PC-9 (cell line): ENCODE results near the gene CNTNAP5. TPM values are rescaled to one million over a fixed set of nuclear protein-coding genes. Genes with fewer than 3 reads are reported as not detected.

Experiments
- BruUV-seq: library from RNA; stranded (reverse); fragments of 400-500 nt; replicated peaks from 2 replicates; lab custom pipeline; 2021; lab: Mats Ljungman, UMichigan
- CTCF ChIA-PET: fragments of 300-600 bp; sonication (Branson Sonifier 250); formaldehyde crosslinking; loops from one replicate; lab custom pipeline; 2022; ENCODE audit warnings: antibody characterized with exemption; lab: Charles Lee
- POLR2A ChIA-PET: fragments of 300-600 bp; sonication (Branson Sonifier 250); formaldehyde crosslinking; loops from one replicate; lab custom pipeline; 2022; ENCODE audit warnings: antibody characterized with exemption; ENCODE audit not compliant: unreplicated experiment; lab: Charles Lee
- DNase-seq, 2 experiments: peaks; one replicate each; pipeline versions ENCODE4 v3.0.0 to v3.0.0-alpha.2; 2015 to 2022; ENCODE audit warnings: mixed read lengths in 1 of 2
- H2AFZ ChIP-seq: fragments of 200-600 bp; sonication (generic); 2 replicates; pipeline ENCODE4 v1.8.1; 2017; ENCODE audit warnings: antibody characterized with exemption
- H3F3A ChIP-seq: fragments of 200-600 bp; sonication (generic); 2 replicates; pipeline ENCODE4 v1.8.1; 2017; ENCODE audit warnings: antibody characterized with exemption, mild to moderate bottlenecking, low read depth; ENCODE audit not compliant: insufficient read depth
- H3K27ac ChIP-seq: fragments of 200-600 bp; sonication (generic); 2 replicates; pipeline ENCODE4 v1.6.1; 2016; ENCODE audit warnings: mixed run types
- H3K27me3 ChIP-seq: fragments of 200-600 bp; sonication (generic); 2 replicates; pipeline ENCODE4 v1.6.1; 2016; ENCODE audit warnings: low read depth, mixed run types; ENCODE audit not compliant: insufficient read depth
- H3K36me3 ChIP-seq: fragments of 200-600 bp; sonication (generic); 2 replicates; pipeline ENCODE4 v1.6.1; 2016; ENCODE audit warnings: low read depth, mixed run types
- H3K4me1 ChIP-seq: fragments of 200-600 bp; sonication (generic); replicated peaks from 2 replicates; pipeline ENCODE4 v1.6.1; 2016; ENCODE audit warnings: mixed run types; ENCODE audit not compliant: insufficient read depth
- H3K4me2 ChIP-seq: fragments of 200-600 bp; sonication (generic); 2 replicates; pipeline ENCODE4 v1.6.1; 2017; ENCODE audit warnings: mixed run types
- H3K4me3 ChIP-seq: fragments of 200-600 bp; sonication (generic); 2 replicates; pipeline ENCODE4 v1.6.1; 2016; ENCODE audit warnings: mixed run types
- H3K79me2 ChIP-seq: fragments of 200-600 bp; sonication (generic); 2 replicates; pipeline ENCODE4 v1.6.1; 2017; ENCODE audit warnings: low read depth, mixed run types
- H3K9me2 ChIP-seq: fragments of 200-600 bp; sonication (generic); 2 replicates; pipeline ENCODE4 v1.8.1; 2017; ENCODE audit warnings: mild to moderate bottlenecking; ENCODE audit not compliant: insufficient read depth
- H3K9me3 ChIP-seq: fragments of 200-600 bp; sonication (generic); 2 replicates; pipeline ENCODE4 v1.8.1; 2016; ENCODE audit warnings: low read depth; ENCODE audit not compliant: insufficient read depth
- H4K20me1 ChIP-seq: fragments of 200-600 bp; sonication (generic); 2 replicates; pipeline ENCODE4 v1.8.1; 2017; ENCODE audit not compliant: insufficient read depth
- CTCF ChIP-seq: fragments of 200-600 bp; sonication (generic); conservative IDR thresholded peaks from 2 replicates; pipeline ENCODE4 v1.6.1; 2017; ENCODE audit warnings: mixed run types, antibody characterized with exemption, mild to moderate bottlenecking, moderate library complexity
- EZH2 ChIP-seq: fragments of 200-600 bp; sonication (generic); IDR thresholded peaks from 2 replicates; pipeline ENCODE4 v1.8.0; 2017; ENCODE audit warnings: antibody characterized with exemption, low read depth
- intact Hi-C: fragments of 100-400 bp; cut with micrococcal nuclease; formaldehyde crosslinking; loops from one replicate; pipeline ENCODE4 v1.10.0; 2022; ENCODE audit not compliant: unreplicated experiment
- total RNA-seq: library from RNA; stranded (reverse); gene quantifications from 2 replicates; pipeline ENCODE4 v1.2.3, GENCODE V29; 2021

Gene CNTNAP5
- total RNA-seq, 1 experiment from 2014 or later, result not detected

DNA sequence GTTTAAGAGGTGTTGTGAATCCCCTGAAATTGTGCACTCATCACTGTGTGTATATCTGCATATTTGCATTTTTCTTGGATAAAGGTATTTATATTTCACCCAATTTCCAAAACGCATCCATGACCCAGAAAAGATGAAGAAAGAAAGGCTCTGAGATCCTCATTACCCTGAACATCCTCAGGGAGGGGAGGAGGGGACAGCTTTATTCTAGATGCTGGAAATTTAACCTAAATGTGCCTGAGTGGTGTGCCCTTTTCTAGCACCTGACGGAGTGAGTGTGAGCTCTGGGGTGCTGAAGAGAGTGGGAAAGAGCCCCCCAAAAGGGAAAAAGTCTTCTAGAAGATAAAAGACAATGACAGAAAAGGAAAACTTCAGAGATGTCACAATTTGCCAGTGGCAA lies 20.8 kb downstream of the CNTNAP5 start:
- no peaks in the 10 kb centered on the region for H3K9me3 ChIP-seq
- no peak overlapping the region for H2AFZ ChIP-seq
- H3K4me1 ChIP-seq, result no peaks in the 10 kb centered on the region
- no peaks in the 10 kb centered on the region for H3K9me2 ChIP-seq
- TF ChIP-seq EZH2, result no peak
- no peak for TF ChIP-seq CTCF
- no peak for DNase-seq
- H3K27me3 ChIP-seq, result no peaks in the 10 kb centered on the region
- no peaks in the 10 kb centered on the region for H3K79me2 ChIP-seq
- no peaks in the 10 kb centered on the region for H3K36me3 ChIP-seq
- no peaks in the 10 kb centered on the region for H3F3A ChIP-seq
- H4K20me1 ChIP-seq, result no peaks in the 10 kb centered on the region; the same call in 1 of the 2 replicates
- ChIA-PET POLR2A (no interaction called here), CTCF (no interaction called here)
- BruUV-seq, result no TSS peak
- intact Hi-C loops, result no loop called here
- no peak overlapping the region for H3K27ac ChIP-seq
- H3K4me3 ChIP-seq, result no peak overlapping the region
- no peak overlapping the region for H3K4me2 ChIP-seq

GRCh38 chr2:124046332-124046731 lies 21.2 kb downstream of the CNTNAP5 start:
- Histone ChIP-seq H3K36me3 (no peaks in the 10 kb centered on the region), H3K79me2 (no peaks in the 10 kb centered on the region), H2AFZ (no peak overlapping the region), H3K4me2 (no peak overlapping the region), H3K4me3 (no peak overlapping the region), H3K9me3 (no peaks in the 10 kb centered on the region), H3K27me3 (no peaks in the 10 kb centered on the region), H3K9me2 (no peaks in the 10 kb centered on the region), H3K4me1 (no peaks in the 10 kb centered on the region), H4K20me1 (no peaks in the 10 kb centered on the region; the same call in 1 of the 2 replicates), H3K27ac (no peak overlapping the region), H3F3A (no peaks in the 10 kb centered on the region)
- no peak for TF ChIP-seq CTCF
- TF ChIP-seq EZH2, result no peak
- ChIA-PET POLR2A (no interaction called here), CTCF (no interaction called here)
- intact Hi-C loops, result no loop called here
- BruUV-seq, result no TSS peak
- no peak for DNase-seq

GRCh38 chr2:124048102-124048501 lies 23.0 kb downstream of the CNTNAP5 start:
- DNase-seq, result no peak
- Histone ChIP-seq H3K27ac (no peak overlapping the region), H3K79me2 (no peaks in the 10 kb centered on the region), H3K9me2 (no peaks in the 10 kb centered on the region), H3K9me3 (no peaks in the 10 kb centered on the region), H3F3A (no peaks in the 10 kb centered on the region), H2AFZ (no peak overlapping the region), H4K20me1 (no peaks in the 10 kb centered on the region; the same call in 1 of the 2 replicates), H3K36me3 (no peaks in the 10 kb centered on the region), H3K4me3 (no peak overlapping the region), H3K4me1 (no peaks in the 10 kb centered on the region), H3K27me3 (no peaks in the 10 kb centered on the region), H3K4me2 (no peak overlapping the region)
- POLR2A ChIA-PET, result no interaction called here
- no peak for TF ChIP-seq CTCF
- no peak for TF ChIP-seq EZH2
- intact Hi-C loops, result no loop called here
- CTCF ChIA-PET, result no interaction called here
- no TSS peak for BruUV-seq
